ENCODE data around the gene OBI1. TPM values are rescaled to one million over a fixed set of nuclear protein-coding genes. Genes with fewer than 3 reads are reported as not detected.

The OBI1 gene
- 10 to 100 TPM; 12.5 to 17.3 (median 15.7) TPM for polyA plus RNA-seq (ENCODE audit: insufficient read length in 10 of 10)
- long read RNA-seq, donor 1, partial matches to known transcripts = 0 of 2 reads
- long read RNA-seq, donor 1, other reads (novel, unspliced or antisense) = 0 of 2 reads
- long read RNA-seq, donor 2, partial matches to known transcripts = 0 of 4 reads
- long read RNA-seq, donor 2, other reads (novel, unspliced or antisense) = 0 of 4 reads
- long read RNA-seq, donor 3 = 0 reads
- long read RNA-seq, donor 4, partial matches to known transcripts = 0 of 3 reads
- long read RNA-seq, donor 4, other reads (novel, unspliced or antisense) = 0 of 3 reads
- long read RNA-seq, donor 5, transcript RNF219-201 (6 exons, 3,529 nt) = major isoform, 5 of 18 reads
- long read RNA-seq, donor 5, partial matches to known transcripts = 13 of 18 reads
- long read RNA-seq, donor 5, other reads (novel, unspliced or antisense) = 0 of 18 reads
- long read RNA-seq, donor 6, partial matches to known transcripts = 5 of 9 reads
- long read RNA-seq, donor 6, other reads (novel, unspliced or antisense) = 0 of 9 reads
- long read RNA-seq, donor 7, partial matches to known transcripts = 0 of 3 reads
- long read RNA-seq, donor 7, other reads (novel, unspliced or antisense) = 0 of 3 reads
- long read RNA-seq, donor 8, partial matches to known transcripts = 0 of 3 reads
- long read RNA-seq, donor 8, other reads (novel, unspliced or antisense) = 0 of 3 reads
- long read RNA-seq, donor 9 = 0 reads

GRCh38 chr13:78658630-78659449 is at the start of gene OBI1:
TSS of gene OBI1 (minus strand) at chr13:78659155. CDS start at chr13:78659120, 35 bp downstream.
- DNase-seq = peak; percentile 85 to 97 (median 93)

GRCh38 chr13:78701383-78701782 is 42.4 kb upstream of the OBI1 start:
- no peak for DNase-seq

- DNase-seq = no peak
These were observed 41.4 kb upstream of the OBI1 start for GRCh38 chr13:78700121-78700910.

- DNase-seq = no peak
These were observed 30.1 kb upstream of the OBI1 start for GRCh38 chr13:78689011-78689410.

- no peak for DNase-seq
These were observed 27.5 kb upstream of the OBI1 start for GRCh38 chr13:78686461-78686860.

- DNase-seq = no peak
These were observed 21.8 kb upstream of the OBI1 start for GRCh38 chr13:78680576-78681350.

GRCh38 chr13:78680115-78680561 is 21.2 kb upstream of the OBI1 start:
- DNase-seq = peak in 1 of 3 donors; percentile 21

- no peak for DNase-seq
These were observed 20.4 kb upstream of the OBI1 start for GRCh38 chr13:78679329-78679728.

GRCh38 chr13:78675112-78675511 is 16.2 kb upstream of the OBI1 start:
- DNase-seq = no peak

GRCh38 chr13:78674638-78675037 is 15.7 kb upstream of the OBI1 start:
- DNase-seq = no peak

GRCh38 chr13:78662467-78662866 is 3.5 kb upstream of the OBI1 start:
- no peak for DNase-seq

- no peak for DNase-seq
These were observed 1.5 kb upstream of the OBI1 start for GRCh38 chr13:78660495-78660857.

GRCh38 chr13:78659732-78660494 is 958 bp upstream of the OBI1 start:
- DNase-seq = peak in 1 of 3 donors; percentile 3

GRCh38 chr13:78659450-78659730 is 435 bp upstream of the OBI1 start:
- DNase-seq = peak in 2 of 3 donors; percentile 23 to 53

- DNase-seq = peak in 1 of 3 donors; percentile 5
These were observed 991 bp downstream of the OBI1 start for GRCh38 chr13:78657699-78658629.

GRCh38 chr13:78655906-78656305 is 3.0 kb downstream of the OBI1 start:
- DNase-seq = no peak

- no peak for DNase-seq
These were observed 3.9 kb downstream of the OBI1 start for GRCh38 chr13:78655007-78655406.

GRCh38 chr13:78652651-78653050 is 6.3 kb downstream of the OBI1 start:
- no peak for DNase-seq

GRCh38 chr13:78650717-78651083 is 8.3 kb downstream of the OBI1 start:
- DNase-seq = no peak

All from muscle of back (tissue), 13 donors.